Bronchial epithelial cell (primary cell): ENCODE data around the gene SLC25A1. TPM values are rescaled to one million over a fixed set of nuclear protein-coding genes. Genes with fewer than 3 reads are reported as not detected.

Experiments
- DNase-seq: peaks from one replicate; pipeline ENCODE4 v3.0.0-alpha.2; 2010; ENCODE audit warnings: low read depth
- FAIRE-seq: peaks from 2 replicates; lab custom pipeline; 2011; peaks lifted over from hg19 to GRCh38; lab: Jason Lieb, UNC
- H3K27me3 ChIP-seq: 2 replicates; pipeline ENCODE4 v1.5.1; 2011; ENCODE audit warnings: low read length; ENCODE audit not compliant: control insufficient read depth, insufficient read depth
- H3K36me3 ChIP-seq: 2 replicates; pipeline ENCODE4 v1.5.1; 2011; ENCODE audit warnings: low read length; ENCODE audit not compliant: control insufficient read depth, insufficient read depth
- H3K4me3 ChIP-seq: 2 replicates; pipeline ENCODE4 v1.5.1; 2011; ENCODE audit warnings: mild to moderate bottlenecking, low read depth, low read length, control low read depth
- CTCF ChIP-seq: IDR thresholded peaks from 2 replicates; pipeline ENCODE4 v1.5.1; 2011; ENCODE audit warnings: mild to moderate bottlenecking, moderate library complexity, low read length, control low read depth, inconsistent platforms; ENCODE audit not compliant: insufficient read depth, severe bottlenecking
- total RNA-seq: library from RNA; depleted of rRNA; stranded (reverse); fragments of >200 nt; gene quantifications from 2 replicates; pipeline ENCODE4 v1.2.1, GENCODE V29; 2014

SLC25A1 gene
- total RNA-seq, 1 donor from 2014 or later, result 71.6 TPM

GRCh38 chr22:19210188-19210587 is 31.7 kb upstream of the SLC25A1 start:
- peak; percentile 90 for FAIRE-seq
- H3K4me3 ChIP-seq, result no peak overlapping the region
- H3K27me3 ChIP-seq, result no peaks in the 10 kb centered on the region
- DNase-seq, result no peak
- TF ChIP-seq CTCF, result no peak
- H3K36me3 ChIP-seq, result peaks cover 12% of the 10 kb centered on the region

- Histone ChIP-seq H3K36me3 (peaks cover 12% of the 10 kb centered on the region), H3K27me3 (no peaks in the 10 kb centered on the region), H3K4me3 (no peak overlapping the region)
- FAIRE-seq, result no peak
- DNase-seq, result no peak
- no peak for TF ChIP-seq CTCF
These were observed 29.8 kb upstream of the SLC25A1 start for GRCh38 chr22:19208287-19208847.

- H3K36me3 ChIP-seq, result peaks cover 12% of the 10 kb centered on the region
- H3K4me3 ChIP-seq, result no peak overlapping the region
- DNase-seq (no peak), FAIRE-seq (no peak)
- TF ChIP-seq CTCF, result no peak
- H3K27me3 ChIP-seq, result no peaks in the 10 kb centered on the region
These were observed 29.3 kb upstream of the SLC25A1 start for GRCh38 chr22:19207884-19208283.

- DNase-seq (no peak), FAIRE-seq (no peak)
- no peak for TF ChIP-seq CTCF
- H3K36me3 ChIP-seq, result peaks cover 12% of the 10 kb centered on the region
- no peak overlapping the region for H3K4me3 ChIP-seq
- H3K27me3 ChIP-seq, result no peaks in the 10 kb centered on the region
These were observed 28.9 kb upstream of the SLC25A1 start for GRCh38 chr22:19207401-19207808.

- DNase-seq (no peak), FAIRE-seq (no peak)
- no peak overlapping the region for H3K4me3 ChIP-seq
- peaks cover 12% of the 10 kb centered on the region for H3K36me3 ChIP-seq
- no peaks in the 10 kb centered on the region for H3K27me3 ChIP-seq
- no peak for TF ChIP-seq CTCF
These were observed 27.8 kb upstream of the SLC25A1 start for GRCh38 chr22:19206287-19206686.

- Histone ChIP-seq H3K27me3 (no peaks in the 10 kb centered on the region), H3K4me3 (no peak overlapping the region), H3K36me3 (peaks cover 8% of the 10 kb centered on the region)
- TF ChIP-seq CTCF, result no peak
- no peak for DNase-seq
- FAIRE-seq, result no peak
These were observed 26.1 kb upstream of the SLC25A1 start for GRCh38 chr22:19204640-19205039.
